K562 (cell line): ENCODE data around the gene NKG7. TPM values are rescaled to one million over a fixed set of nuclear protein-coding genes. Genes with fewer than 3 reads are reported as not detected.

Source experiments
- ARHGAP35 ChIP-seq: fragments of 450-650 bp; IDR thresholded peaks from 2 replicates; pipeline ENCODE4 v1.6.1; 2018; ENCODE audit not compliant: partially characterized antibody
- ATF4 ChIP-seq: fragments of 450-650 bp; formaldehyde crosslinking; IDR thresholded peaks from 2 replicates; pipeline ENCODE4 v1.4.0; 2022; ENCODE audit warnings: mild to moderate bottlenecking, moderate library complexity
- BRCA1 ChIP-seq, 2 experiments: fragments of 450-650 bp in 1 of 2; sonication (generic) in 1 of 2; formaldehyde crosslinking in 1 of 2; IDR thresholded peaks; 2 replicates each; pipeline versions ENCODE4 v1.5.0 to v1.6.1; 2017 to 2020; ENCODE audit warnings: mild to moderate bottlenecking in 1 of 2, missing genetic modification reagents in 1 of 2
- CREB3 ChIP-seq: fragments of 450-650 bp; conservative IDR thresholded peaks from 2 replicates; pipeline ENCODE4 v1.6.1; 2016; ENCODE audit warnings: missing genetic modification characterization, low read depth, mild to moderate bottlenecking, missing compliant biosample characterization, moderate library complexity
- CREB3L1 ChIP-seq: fragments of 450-650 bp; IDR thresholded peaks from 2 replicates; pipeline ENCODE4 v1.6.1; 2014; ENCODE audit warnings: low read depth, mild to moderate bottlenecking, moderate library complexity, borderline replicate concordance
- ELK3 ChIP-seq: fragments of 450-650 bp; formaldehyde crosslinking; IDR thresholded peaks from 2 replicates; pipeline ENCODE4 v1.4.0; 2020; ENCODE audit warnings: mild to moderate bottlenecking
- GTF2F1 ChIP-seq: IDR thresholded peaks from 2 replicates; pipeline ENCODE4 v1.6.1; 2011; ENCODE audit warnings: low read depth, low read length, improper control_type of control experiment
- IRF9 ChIP-seq: fragments of 450-650 bp; IDR thresholded peaks from 2 replicates; pipeline ENCODE4 v1.6.1; 2016; ENCODE audit warnings: missing biosample characterization, missing genetic modification characterization
- POLR2AphosphoS2 ChIP-seq: IDR thresholded peaks from 2 replicates; pipeline ENCODE4 v1.6.1; 2012; ENCODE audit warnings: low read length, improper control_type of control experiment
- POLR2B ChIP-seq: fragments of 450-650 bp; IDR thresholded peaks from 2 replicates; pipeline ENCODE4 v1.6.1; 2018; ENCODE audit warnings: low read depth; ENCODE audit not compliant: partially characterized antibody
- SIN3A ChIP-seq, 2 experiments: fragments of 150-350 bp in 1 of 2; IDR thresholded peaks; 2 replicates each; pipeline ENCODE4 v1.6.1; 2011 to 2016; ENCODE audit warnings: borderline replicate concordance in 2 of 2, low read depth in 2 of 2, low read length in 2 of 2, mild to moderate bottlenecking in 2 of 2, moderate library complexity in 2 of 2; ENCODE audit not compliant: control insufficient read depth in 1 of 2
- TCF3 ChIP-seq: sonication (generic); formaldehyde crosslinking; IDR thresholded peaks from 2 replicates; pipeline ENCODE4 v1.4.0; 2020; ENCODE audit warnings: mild to moderate bottlenecking, missing genetic modification reagents
- ZNF551 ChIP-seq: fragments of 250-450 bp; sonication (Bioruptor Pico); IDR thresholded peaks from 2 replicates; pipeline ENCODE4 v1.5.0; 2021; ENCODE audit warnings: mild to moderate bottlenecking, moderate library complexity
- polyA plus RNA-seq, 8 experiments: library from polyadenylated mRNA; depleted of rRNA in 4 of 8; stranded (reverse) in 5 of 8; unstranded in 3 of 8; fragments of >200 nt; fragmentation: Nextera tagmentation in 2 of 8; fragmentation: Illumina TruSeq in 1 of 8; extraction: Ambion mirVana in 2 of 8; extraction: Trizol in 1 of 8; gene quantifications; 2 replicates each; pipeline versions ENCODE4 v1.2.1 to v1.2.3, GENCODE V29; 2011 to 2014; ENCODE audit warnings: inconsistent platforms in 1 of 8, missing spikeins in 1 of 8
- total RNA-seq, 7 experiments: library from RNA; depleted of rRNA in 6 of 7; stranded (reverse); fragments of >200 nt in 6 of 7; fragmentation: Illumina TruSeq in 2 of 7; extraction: Trizol in 2 of 7; gene quantifications; 2 replicates each; pipeline versions ENCODE4 v1.2.1 to v1.2.3, GENCODE V29; 2011 to 2021; ENCODE audit warnings: low replicate concordance in 1 of 7

The NKG7 gene
- total and polyA plus RNA-seq, 9 of the 15 experiments (the other 6 are each of a cell fraction or from before 2014, with no cell fraction given): 0.30 to 0.70 (median 0.51) TPM; not detected in 2

GRCh38 chr19:51365965-51366388 lies 6.5 kb downstream of the NKG7 start, which contains the start of gene ETFB (continued):
- TF ChIP-seq CREB3 (no peak), CREB3L1 (no peak), IRF9 (tag) (no peak), ELK3 (no peak), BRCA1 (IDR thresholded peaks at IDR 0.05) (no peak), BRCA1 (CRISPR knock-in tag; IDR thresholded peaks at IDR 0.05) (no peak), ZNF551 (CRISPR knock-in tag) (no peak), TCF3 (CRISPR knock-in tag) (no peak), ATF4 (CRISPR knock-in tag) (no peak), POLR2AphosphoS2 (no peak), ARHGAP35 (no peak), GTF2F1 (no peak), POLR2B (no peak), SIN3A (IDR thresholded peaks at IDR 0.05; ENCODE audit: borderline replicate concordance in 2 of 2, control insufficient read depth in 1 of 2, low read depth in 2 of 2, low read length in 2 of 2) (peak in 1 of 2 experiments; percentile 75; a peak in 1 of 4 replicates)
